OCI-LY1 (cell line): ENCODE measurements around the gene FAM124A.

Experiments used
- H2AFZ ChIP-seq: fragments of 200-600 bp; sonication (generic), shearing (Covaris generic); 2 replicates; pipeline ENCODE4 v1.6.0; 2014; ENCODE audit warnings: antibody characterized with exemption, mild to moderate bottlenecking, low read length
- H3F3A ChIP-seq: fragments of 200-600 bp; sonication (generic), shearing (Covaris generic); 2 replicates; pipeline ENCODE4 v1.6.0; 2014; ENCODE audit warnings: mild to moderate bottlenecking, antibody characterized with exemption, low read length, moderate library complexity; ENCODE audit not compliant: insufficient read depth
- H3K27ac ChIP-seq: fragments of 200-600 bp; sonication (generic); 2 replicates; pipeline ENCODE4 v1.5.1; 2014; ENCODE audit warnings: low read length, mixed run types, mild to moderate bottlenecking, low read depth; ENCODE audit not compliant: poor library complexity, severe bottlenecking
- H3K27me3 ChIP-seq: fragments of 200-600 bp; sonication (generic); 2 replicates; pipeline ENCODE4 v1.6.0; 2014; ENCODE audit warnings: antibody characterized with exemption, mild to moderate bottlenecking, low read length, moderate library complexity; ENCODE audit not compliant: insufficient read depth
- H3K36me3 ChIP-seq: fragments of 200-600 bp; sonication (generic); 2 replicates; pipeline ENCODE4 v1.6.1; 2014; ENCODE audit warnings: mild to moderate bottlenecking, antibody characterized with exemption, low read length, moderate library complexity, mixed read lengths; ENCODE audit not compliant: insufficient read depth
- H3K4me1 ChIP-seq: fragments of 200-600 bp; sonication (generic); 2 replicates; pipeline ENCODE4 v1.5.1; 2014; ENCODE audit warnings: mild to moderate bottlenecking, low read length, moderate library complexity; ENCODE audit not compliant: insufficient read depth, severe bottlenecking
- H3K4me2 ChIP-seq: fragments of 200-600 bp; sonication (generic), shearing (Covaris generic); 2 replicates; pipeline ENCODE4 v1.6.1; 2014; ENCODE audit warnings: low read length
- H3K4me3 ChIP-seq: fragments of 200-600 bp; sonication (generic); 2 replicates; pipeline ENCODE4 v1.5.1; 2014; ENCODE audit warnings: low read length, low read depth, mild to moderate bottlenecking, mixed read lengths; ENCODE audit not compliant: poor library complexity, severe bottlenecking
- H3K79me2 ChIP-seq: fragments of 200-600 bp; shearing (Covaris generic); 2 replicates; pipeline ENCODE4 v1.6.1; 2016; ENCODE audit warnings: mixed run types, low read length, mixed read lengths; ENCODE audit not compliant: insufficient read depth
- H3K9ac ChIP-seq: fragments of 200-600 bp; sonication (generic), shearing (Covaris generic); 2 replicates; pipeline ENCODE4 v1.6.1; 2014; ENCODE audit warnings: mild to moderate bottlenecking, low read length, mixed read lengths
- H3K9me2 ChIP-seq: fragments of 200-600 bp; sonication (generic), shearing (Covaris generic); 2 replicates; pipeline ENCODE4 v1.6.1; 2014; ENCODE audit warnings: low read depth, mild to moderate bottlenecking, low read length, mixed read lengths
- H3K9me3 ChIP-seq: fragments of 200-600 bp; shearing (Covaris generic); 2 replicates; pipeline ENCODE4 v1.6.1; 2014; ENCODE audit warnings: low read length, mixed read lengths
- H4K20me1 ChIP-seq: fragments of 200-600 bp; sonication (generic), shearing (Covaris generic); 2 replicates; pipeline ENCODE4 v1.6.0; 2016; ENCODE audit warnings: mild to moderate bottlenecking, low read length; ENCODE audit not compliant: insufficient read depth
- CTCF ChIP-seq: fragments of 200-600 bp; sonication (generic), shearing (Covaris generic); IDR thresholded peaks from 2 replicates; pipeline ENCODE4 v1.5.1; 2017; ENCODE audit warnings: mild to moderate bottlenecking, antibody characterized with exemption, low read length, moderate library complexity, mixed read lengths
- EZH2 ChIP-seq: fragments of 200-600 bp; sonication (generic), shearing (Covaris generic); IDR thresholded peaks from 2 replicates; pipeline ENCODE4 v1.8.0; 2017; ENCODE audit warnings: borderline replicate concordance, mixed run types, mild to moderate bottlenecking, antibody characterized with exemption, low read length, moderate library complexity, mixed read lengths

FAM124A gene

GRCh38 chr13:51261610-51262249, 39.5 kb downstream of the FAM124A start:
- Histone ChIP-seq H3K36me3 (no peaks in the 10 kb centered on the region), H3K9ac (no peak overlapping the region), H3K79me2 (no peaks in the 10 kb centered on the region)

GRCh38 chr13:51262501-51263211, 40.5 kb downstream of the FAM124A start:
- H3K36me3 ChIP-seq, result no peaks in the 10 kb centered on the region
- H3K79me2 ChIP-seq, result no peaks in the 10 kb centered on the region
- H3K9me3 ChIP-seq, result no peaks in the 10 kb centered on the region
- H4K20me1 ChIP-seq, result no peaks in the 10 kb centered on the region
- no peaks in the 10 kb centered on the region for H3K27me3 ChIP-seq
- H3K4me2 ChIP-seq, result no peak overlapping the region
- H2AFZ ChIP-seq, result no peak overlapping the region
- no peaks in the 10 kb centered on the region for H3K9me2 ChIP-seq
- no peak overlapping the region for H3K27ac ChIP-seq
- no peaks in the 10 kb centered on the region for H3F3A ChIP-seq
- TF ChIP-seq EZH2 (no peak), CTCF (peak; percentile 41)
- H3K4me3 ChIP-seq, result no peak overlapping the region
- no peaks in the 10 kb centered on the region for H3K4me1 ChIP-seq
- no peak overlapping the region for H3K9ac ChIP-seq

More at GRCh38 chr13:51261610-51262249, 39.5 kb downstream of the FAM124A start:
- no peak overlapping the region for H3K4me2 ChIP-seq
- H3K4me3 ChIP-seq, result no peak overlapping the region
- H3K9me3 ChIP-seq, result no peaks in the 10 kb centered on the region
- TF ChIP-seq EZH2 (no peak), CTCF (no peak)
- H3K9me2 ChIP-seq, result no peaks in the 10 kb centered on the region
- H3K27ac ChIP-seq, result no peak overlapping the region
- H3K27me3 ChIP-seq, result no peaks in the 10 kb centered on the region
- H3F3A ChIP-seq, result no peaks in the 10 kb centered on the region
- no peak overlapping the region for H2AFZ ChIP-seq
- H4K20me1 ChIP-seq, result no peaks in the 10 kb centered on the region
- no peaks in the 10 kb centered on the region for H3K4me1 ChIP-seq

GRCh38 chr13:51266642-51267041, 44.4 kb downstream of the FAM124A start:
- Histone ChIP-seq H3K4me2 (no peak overlapping the region), H3K79me2 (no peaks in the 10 kb centered on the region), H4K20me1 (no peaks in the 10 kb centered on the region), H2AFZ (no peak overlapping the region), H3K9me3 (no peaks in the 10 kb centered on the region), H3F3A (no peaks in the 10 kb centered on the region), H3K36me3 (no peaks in the 10 kb centered on the region), H3K9me2 (no peaks in the 10 kb centered on the region), H3K4me1 (no peaks in the 10 kb centered on the region), H3K4me3 (no peak overlapping the region), H3K27ac (no peak overlapping the region), H3K27me3 (no peaks in the 10 kb centered on the region), H3K9ac (no peak overlapping the region)
- TF ChIP-seq EZH2 (no peak), CTCF (no peak)
